Caco-2 (cell line): ENCODE data around the gene SFTPA2. TPM values are rescaled to one million over a fixed set of nuclear protein-coding genes. Genes with fewer than 3 reads are reported as not detected.
"Not testable (repeated sequence)": the region's sequence is repeated elsewhere in the genome, so short reads cannot be mapped to it uniquely, and the experiment has no call there.

Source experiments
- BruUV-seq: library from RNA; stranded (reverse); fragments of 400-500 nt; replicated peaks from 2 replicates; lab custom pipeline; 2021; lab: Mats Ljungman, UMichigan
- CTCF ChIA-PET: fragments of 300-600 bp; sonication (Branson Sonifier 250); formaldehyde crosslinking; loops from one replicate; lab custom pipeline; 2022; ENCODE audit warnings: antibody characterized with exemption; lab: Charles Lee
- POLR2A ChIA-PET: fragments of 300-600 bp; sonication (Branson Sonifier 250); formaldehyde crosslinking; loops from one replicate; lab custom pipeline; 2022; ENCODE audit warnings: antibody characterized with exemption; lab: Charles Lee
- DNase-seq, 2 experiments: peaks; one replicate each; pipeline versions ENCODE4 v3.0.0 to v3.0.0-alpha.2; 2020 to 2022
- H3K27me3 ChIP-seq: replicated peaks from 2 replicates; pipeline ENCODE4 v1.6.0; 2011; ENCODE audit warnings: low read length; ENCODE audit not compliant: control insufficient read depth, insufficient read depth
- H3K36me3 ChIP-seq: 2 replicates; pipeline ENCODE4 v1.5.1; 2011; ENCODE audit warnings: low read length; ENCODE audit not compliant: control insufficient read depth, insufficient read depth
- H3K4me1 ChIP-seq: fragments of 250-450 bp; sonication (Bioruptor Pico); 2 replicates; pipeline ENCODE4 v1.5.1; 2020; ENCODE audit warnings: mild to moderate bottlenecking
- H3K4me3 ChIP-seq: 2 replicates; pipeline ENCODE4 v1.5.1; 2011; ENCODE audit warnings: low read depth, mild to moderate bottlenecking, control low read depth, low read length
- H3K9me3 ChIP-seq: fragments of 250-450 bp; sonication (Bioruptor Pico); 2 replicates; pipeline ENCODE4 v1.5.1; 2020; ENCODE audit warnings: mild to moderate bottlenecking, moderate library complexity
- H3K27ac Mint-ChIP-seq: one replicate; pipeline ENCODE4 v1.8.0; 2022; ENCODE audit warnings: mixed read lengths; ENCODE audit not compliant: unreplicated experiment
- H3K27me3 Mint-ChIP-seq: one replicate; pipeline ENCODE4 v1.8.0; 2022; ENCODE audit warnings: mixed read lengths; ENCODE audit not compliant: insufficient read depth, unreplicated experiment
- H3K36me3 Mint-ChIP-seq: one replicate; pipeline ENCODE4 v1.8.0; 2022; ENCODE audit warnings: mild to moderate bottlenecking, mixed read lengths; ENCODE audit not compliant: insufficient read depth, unreplicated experiment
- H3K4me1 Mint-ChIP-seq: one replicate; pipeline ENCODE4 v1.8.0; 2022; ENCODE audit warnings: low read depth, mixed read lengths; ENCODE audit not compliant: unreplicated experiment
- H3K4me3 Mint-ChIP-seq: one replicate; pipeline ENCODE4 v1.8.0; 2022; ENCODE audit warnings: mild to moderate bottlenecking, moderate library complexity, mixed read lengths; ENCODE audit not compliant: unreplicated experiment
- H3K9me3 Mint-ChIP-seq: one replicate; pipeline ENCODE4 v1.8.0; 2022; ENCODE audit warnings: mixed read lengths; ENCODE audit not compliant: unreplicated experiment
- intact Hi-C: fragments of 100-400 bp; cut with micrococcal nuclease; formaldehyde crosslinking; loops from one replicate; pipeline ENCODE4 v1.10.0; 2022; ENCODE audit not compliant: unreplicated experiment
- total RNA-seq: library from RNA; stranded (reverse); gene quantifications from 2 replicates; pipeline ENCODE4 v1.2.3, GENCODE V29; 2022

The SFTPA2 gene
- total RNA-seq, 1 experiment from 2014 or later: not detected

GRCh38 chr10:79517567-79517966, 42.6 kb downstream of the SFTPA2 start:
- intact Hi-C loops, BruUV-seq, H3K27me3 Mint-ChIP-seq, DNase-seq, H3K9me3 ChIP-seq, H3K4me3 Mint-ChIP-seq, H3K36me3 ChIP-seq, H3K4me3 ChIP-seq, POLR2A ChIA-PET, H3K4me1 Mint-ChIP-seq, H3K36me3 Mint-ChIP-seq, H3K9me3 Mint-ChIP-seq, H3K4me1 ChIP-seq, H3K27ac Mint-ChIP-seq, H3K27me3 ChIP-seq, CTCF ChIA-PET: not testable (repeated sequence)

DNA sequence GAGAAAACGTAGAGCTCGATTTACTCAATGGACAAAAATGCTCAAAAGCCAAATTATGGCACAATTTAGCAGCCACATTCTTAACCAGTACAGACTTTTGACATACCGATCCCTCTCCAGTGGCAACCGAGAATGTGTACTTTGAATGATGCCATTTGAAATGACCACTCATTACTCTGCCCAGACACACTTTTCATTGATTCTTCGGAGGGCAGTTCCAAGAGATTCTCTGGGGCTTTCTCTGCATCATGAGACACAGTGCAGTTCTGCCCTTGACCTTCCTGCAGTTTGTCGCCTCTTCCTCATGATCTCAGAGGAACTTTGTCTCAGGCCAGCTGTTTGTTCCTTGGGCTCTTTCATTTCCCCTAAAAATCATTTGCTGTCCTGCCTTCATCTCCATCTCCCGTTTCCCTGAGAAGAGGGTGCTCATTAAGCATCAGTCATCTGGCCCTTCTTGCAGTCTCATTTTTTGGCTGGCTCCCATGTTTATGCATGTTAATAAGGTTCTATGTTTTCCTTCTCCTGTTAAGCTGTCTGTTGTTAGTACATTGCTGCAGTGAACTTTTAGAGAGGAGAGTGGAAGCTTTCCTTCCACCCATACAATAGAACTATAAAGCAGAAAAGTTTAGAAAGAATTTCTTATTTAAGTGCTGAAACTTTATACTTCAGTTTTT, 43.5 kb downstream of the SFTPA2 start:
- DNase-seq, H3K27me3 Mint-ChIP-seq, H3K36me3 ChIP-seq, H3K4me1 Mint-ChIP-seq, H3K4me1 ChIP-seq, intact Hi-C loops, H3K27ac Mint-ChIP-seq, H3K4me3 ChIP-seq, CTCF ChIA-PET, POLR2A ChIA-PET, H3K4me3 Mint-ChIP-seq, H3K27me3 ChIP-seq, H3K9me3 Mint-ChIP-seq, H3K9me3 ChIP-seq, H3K36me3 Mint-ChIP-seq, BruUV-seq: not testable (repeated sequence)

DNA sequence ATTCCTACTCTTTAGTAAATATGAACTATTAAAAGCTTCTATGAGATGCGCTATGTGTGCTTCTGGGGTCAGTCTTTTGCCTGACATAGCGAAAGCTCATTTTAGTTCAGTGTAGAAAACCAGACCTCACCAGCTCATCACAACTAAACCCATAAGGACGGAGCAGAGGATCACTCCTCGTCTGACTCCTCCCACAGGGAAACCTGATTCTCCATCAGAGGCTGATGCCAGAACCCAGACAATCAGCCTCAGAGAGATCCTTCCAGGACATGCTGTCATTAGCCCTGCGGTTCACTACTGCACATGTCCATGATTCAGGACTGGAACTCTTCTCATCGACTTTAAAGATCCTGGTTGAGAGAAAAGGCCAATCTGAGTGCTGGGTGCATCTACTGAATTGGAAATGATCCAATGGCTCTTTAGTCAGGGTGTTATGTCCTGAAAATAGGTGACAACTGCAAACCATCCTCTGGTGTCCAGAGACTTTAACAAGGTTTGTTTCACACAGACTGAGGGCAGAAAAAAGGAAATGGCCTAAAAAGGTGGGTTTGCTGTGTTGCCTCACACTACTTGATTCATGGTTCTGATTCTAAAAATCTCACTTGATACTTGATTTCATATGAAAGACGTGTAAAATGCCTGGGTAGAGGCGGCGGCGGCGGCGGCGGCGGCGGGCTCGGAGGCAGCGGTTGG, 48.2 kb downstream of the SFTPA2 start, which contains the start of gene EIF5AL1:
Gene EIF5AL1 (plus strand): TSS at position 643 of the 693 bp plus-strand sequence. CDS start 117 bp downstream, outside the sequence.
- POLR2A ChIA-PET, H3K36me3 Mint-ChIP-seq, H3K36me3 ChIP-seq, H3K4me1 ChIP-seq, H3K27ac Mint-ChIP-seq, H3K9me3 ChIP-seq, CTCF ChIA-PET, H3K4me3 Mint-ChIP-seq, BruUV-seq, H3K4me3 ChIP-seq, intact Hi-C loops, H3K9me3 Mint-ChIP-seq, H3K4me1 Mint-ChIP-seq, H3K27me3 ChIP-seq, DNase-seq: not testable (repeated sequence)
- peaks cover 16% of the 10 kb centered on the region for H3K27me3 Mint-ChIP-seq

GRCh38 chr10:79509934-79510508, 50.2 kb downstream of the SFTPA2 start:
- H3K4me3 Mint-ChIP-seq, H3K4me1 ChIP-seq, H3K9me3 ChIP-seq, BruUV-seq, H3K27ac Mint-ChIP-seq, H3K9me3 Mint-ChIP-seq, H3K4me3 ChIP-seq, H3K36me3 ChIP-seq, H3K27me3 ChIP-seq, CTCF ChIA-PET, H3K36me3 Mint-ChIP-seq, DNase-seq, POLR2A ChIA-PET, H3K4me1 Mint-ChIP-seq: not testable (repeated sequence)
- H3K27me3 Mint-ChIP-seq: peaks cover 18% of the 10 kb centered on the region
- intact Hi-C loops: loop anchor here (10.0 kb wide), 1 partner anchor 635 kb away; no protein-coding TSS in a partner anchor

DNA sequence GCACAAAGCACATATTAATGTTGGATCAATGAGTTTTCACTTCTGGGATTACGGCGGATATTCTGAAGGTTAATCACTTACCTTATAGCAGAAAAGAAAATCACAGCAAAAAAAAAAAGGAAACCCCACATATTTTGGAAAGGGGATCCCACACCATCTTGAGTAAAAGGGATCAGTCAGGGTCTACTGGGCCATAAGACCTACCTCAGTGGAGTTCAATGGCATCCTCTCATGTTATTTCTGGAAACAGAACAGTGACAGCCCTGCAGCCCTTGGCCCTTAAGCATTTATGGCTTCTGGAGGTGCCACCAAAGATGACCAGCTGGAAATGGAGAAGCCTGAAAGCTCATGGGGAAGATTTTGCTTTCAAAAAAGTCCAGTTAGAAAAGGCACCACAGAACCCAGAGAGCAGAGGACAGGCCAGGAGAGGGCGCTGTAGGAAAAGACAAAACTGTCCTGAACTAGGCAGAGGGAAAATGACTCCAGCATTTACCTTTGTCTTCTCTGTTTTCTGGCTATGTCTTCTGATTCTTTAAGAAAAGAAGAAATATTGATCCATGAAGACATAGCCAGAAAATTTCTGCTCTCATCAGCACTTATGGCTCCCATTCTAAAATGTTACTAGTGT, 50.8 kb downstream of the SFTPA2 start:
- H3K4me3 Mint-ChIP-seq, H3K9me3 ChIP-seq, DNase-seq, POLR2A ChIA-PET, H3K4me3 ChIP-seq, H3K9me3 Mint-ChIP-seq, H3K36me3 Mint-ChIP-seq, H3K36me3 ChIP-seq, H3K27ac Mint-ChIP-seq, H3K4me1 Mint-ChIP-seq, CTCF ChIA-PET, BruUV-seq, H3K27me3 ChIP-seq, H3K4me1 ChIP-seq: not testable (repeated sequence)
- intact Hi-C loops: loop anchor here (10.0 kb wide), 1 partner anchor 635 kb away; no protein-coding TSS in a partner anchor
- H3K27me3 Mint-ChIP-seq: peaks cover 18% of the 10 kb centered on the region

DNA sequence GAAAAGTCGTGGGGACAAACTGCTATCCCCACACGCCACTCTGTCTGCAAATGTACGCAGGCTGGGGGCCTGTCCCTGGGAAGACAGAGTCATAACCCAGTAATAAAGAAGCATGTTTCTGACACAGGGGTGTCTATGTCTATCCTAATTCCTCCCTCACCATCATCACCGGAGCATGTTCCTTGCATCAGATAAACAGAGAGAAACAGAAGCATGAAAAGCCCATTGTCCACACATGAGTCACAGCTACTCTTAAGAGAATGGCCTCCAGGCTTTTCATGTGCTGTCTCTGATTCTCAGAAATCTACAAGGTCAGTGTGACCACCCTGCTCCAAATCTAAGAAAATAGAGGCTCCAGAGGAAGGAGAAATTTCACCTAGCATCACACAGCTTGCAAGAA, 52.0 kb downstream of the SFTPA2 start:
- H3K9me3 Mint-ChIP-seq, H3K4me3 Mint-ChIP-seq, H3K36me3 Mint-ChIP-seq, H3K4me1 ChIP-seq, DNase-seq, H3K36me3 ChIP-seq, H3K4me1 Mint-ChIP-seq, BruUV-seq, H3K4me3 ChIP-seq, H3K27ac Mint-ChIP-seq, POLR2A ChIA-PET, H3K27me3 ChIP-seq, H3K9me3 ChIP-seq: not testable (repeated sequence)
- intact Hi-C loops: loop anchor here (10.0 kb wide), 1 partner anchor 637 kb away; no protein-coding TSS in a partner anchor
- peaks cover 23% of the 10 kb centered on the region for H3K27me3 Mint-ChIP-seq
- CTCF ChIA-PET: interaction anchor here (1.2 kb wide), 1 partner anchor 134 kb away, joined by 3 read pairs; no protein-coding TSS in a partner anchor
